COLO829 (cell line): ENCODE measurements around the gene NACC2.
"Not testable (repeated sequence)": the region's sequence is repeated elsewhere in the genome, so short reads cannot be mapped to it uniquely, and the experiment has no call there.

Experiments
- DNase-seq: peaks from one replicate; pipeline ENCODE4 v3.0.0; 2012; ENCODE audit warnings: low spot score

The NACC2 gene

GRCh38 chr9:135975834-135976233, 119.3 kb downstream of the NACC2 start:
- DNase-seq: no peak

GRCh38 chr9:135974220-135974573, 120.9 kb downstream of the NACC2 start:
- no peak for DNase-seq

- no peak for DNase-seq
Observed at GRCh38 chr9:135973277-135974219, 121.5 kb downstream of the NACC2 start.

- DNase-seq: no peak
Observed at GRCh38 chr9:135971892-135972291, 123.2 kb downstream of the NACC2 start.

GRCh38 chr9:135971111-135971766, 123.8 kb downstream of the NACC2 start:
- DNase-seq: no peak

- DNase-seq: no peak
Observed at GRCh38 chr9:135970128-135970815, 124.8 kb downstream of the NACC2 start.

- no peak for DNase-seq
Observed at GRCh38 chr9:135969064-135969683, 125.9 kb downstream of the NACC2 start.

- DNase-seq: no peak
Observed at GRCh38 chr9:135968601-135969000, 126.5 kb downstream of the NACC2 start.

GRCh38 chr9:135968083-135968476, 127.0 kb downstream of the NACC2 start:
- DNase-seq: no peak

GRCh38 chr9:135966916-135967260, 128.2 kb downstream of the NACC2 start:
- not testable (repeated sequence) for DNase-seq

- no peak for DNase-seq
Observed at GRCh38 chr9:135965124-135965756, 129.8 kb downstream of the NACC2 start.

- no peak for DNase-seq
Observed at GRCh38 chr9:135963938-135964337, 131.2 kb downstream of the NACC2 start.

- DNase-seq: no peak
Observed at GRCh38 chr9:135963338-135963737, 131.8 kb downstream of the NACC2 start.

- DNase-seq: no peak
Observed at GRCh38 chr9:135962696-135963307, 132.3 kb downstream of the NACC2 start.

- peak; percentile 51 for DNase-seq
Observed at GRCh38 chr9:135961811-135962695, 133.0 kb downstream of the NACC2 start.

GRCh38 chr9:135961277-135961715, 133.8 kb downstream of the NACC2 start, which contains the start of gene UBAC1:
Gene UBAC1, minus strand, starts transcription at chr9:135961373. Its CDS starts 211 bp downstream, at chr9:135961162.
- DNase-seq: peak; percentile 99

- no peak for DNase-seq
Observed at GRCh38 chr9:135960411-135961276, 134.4 kb downstream of the NACC2 start.

- DNase-seq: no peak
Observed at GRCh38 chr9:135959814-135960213, 135.3 kb downstream of the NACC2 start.

- no peak for DNase-seq
Observed at GRCh38 chr9:135958485-135958884, 136.6 kb downstream of the NACC2 start.
